ENCODE results near the gene TMEM115.

The TMEM115 gene

DNA sequence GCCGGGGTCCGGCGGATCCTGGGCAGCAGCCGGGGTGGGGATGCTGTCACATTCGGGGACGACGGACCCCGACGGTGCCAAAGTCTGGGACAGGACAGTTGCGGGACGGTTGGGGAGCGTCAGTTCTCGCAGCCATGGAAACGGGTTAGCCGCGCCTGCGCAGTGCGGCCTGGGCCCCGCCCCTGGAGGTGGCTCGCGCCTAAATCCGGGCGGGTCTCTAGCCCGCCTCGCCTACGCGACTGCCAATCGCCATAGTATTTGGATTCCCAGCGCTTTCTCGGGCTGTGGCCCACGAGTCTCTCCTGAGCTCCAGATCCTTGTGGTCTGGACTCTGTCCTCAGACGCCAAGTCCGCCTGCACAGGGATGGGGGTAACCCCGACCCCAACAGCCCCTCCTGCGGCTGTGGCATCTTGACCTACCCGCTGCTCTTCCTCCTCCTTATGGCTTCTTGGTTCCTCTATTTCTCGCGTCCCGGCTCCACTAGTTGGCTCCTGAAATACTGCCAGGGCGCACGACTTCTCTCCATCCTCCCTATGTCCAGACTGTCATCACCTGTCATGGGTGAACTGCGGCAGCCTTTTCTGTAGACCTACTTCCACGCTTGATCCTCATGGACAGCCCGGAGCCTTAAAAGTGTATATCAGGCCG is 13.6 kb downstream of the TMEM115 start, which contains the start of gene ZMYND10:
ZMYND10 (minus strand) TSS at position 147 of the 649 bp plus-strand sequence. CDS start 153 bp downstream, outside the sequence.
- TF ChIP-seq, protein P1, sequence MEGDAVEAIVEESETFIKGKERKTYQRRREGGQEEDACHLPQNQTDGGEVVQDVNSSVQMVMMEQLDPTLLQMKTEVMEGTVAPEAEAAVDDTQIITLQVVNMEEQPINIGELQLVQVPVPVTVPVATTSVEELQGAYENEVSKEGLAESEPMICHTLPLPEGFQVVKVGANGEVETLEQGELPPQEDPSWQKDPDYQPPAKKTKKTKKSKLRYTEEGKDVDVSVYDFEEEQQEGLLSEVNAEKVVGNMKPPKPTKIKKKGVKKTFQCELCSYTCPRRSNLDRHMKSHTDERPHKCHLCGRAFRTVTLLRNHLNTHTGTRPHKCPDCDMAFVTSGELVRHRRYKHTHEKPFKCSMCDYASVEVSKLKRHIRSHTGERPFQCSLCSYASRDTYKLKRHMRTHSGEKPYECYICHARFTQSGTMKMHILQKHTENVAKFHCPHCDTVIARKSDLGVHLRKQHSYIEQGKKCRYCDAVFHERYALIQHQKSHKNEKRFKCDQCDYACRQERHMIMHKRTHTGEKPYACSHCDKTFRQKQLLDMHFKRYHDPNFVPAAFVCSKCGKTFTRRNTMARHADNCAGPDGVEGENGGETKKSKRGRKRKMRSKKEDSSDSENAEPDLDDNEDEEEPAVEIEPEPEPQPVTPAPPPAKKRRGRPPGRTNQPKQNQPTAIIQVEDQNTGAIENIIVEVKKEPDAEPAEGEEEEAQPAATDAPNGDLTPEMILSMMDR (conservative IDR thresholded peaks at IDR 0.05; ENCODE audit: low read length), result no peak
- H3K4me3 ChIP-seq (ENCODE audit: low read length), result peak within 1 kb of the TSS; percentile 64
- DNase-seq (ENCODE audit: low read depth), result peak; percentile 35

GRCh38 chr3:50345008-50345407 is 14.3 kb downstream of the TMEM115 start:
- H3K4me3 ChIP-seq (ENCODE audit: low read length), result peak overlapping the region; percentile 64
- no peak for DNase-seq (ENCODE audit: low read depth)
- TF ChIP-seq, protein P1 (conservative IDR thresholded peaks at IDR 0.05; ENCODE audit: low read length), result no peak

DNA sequence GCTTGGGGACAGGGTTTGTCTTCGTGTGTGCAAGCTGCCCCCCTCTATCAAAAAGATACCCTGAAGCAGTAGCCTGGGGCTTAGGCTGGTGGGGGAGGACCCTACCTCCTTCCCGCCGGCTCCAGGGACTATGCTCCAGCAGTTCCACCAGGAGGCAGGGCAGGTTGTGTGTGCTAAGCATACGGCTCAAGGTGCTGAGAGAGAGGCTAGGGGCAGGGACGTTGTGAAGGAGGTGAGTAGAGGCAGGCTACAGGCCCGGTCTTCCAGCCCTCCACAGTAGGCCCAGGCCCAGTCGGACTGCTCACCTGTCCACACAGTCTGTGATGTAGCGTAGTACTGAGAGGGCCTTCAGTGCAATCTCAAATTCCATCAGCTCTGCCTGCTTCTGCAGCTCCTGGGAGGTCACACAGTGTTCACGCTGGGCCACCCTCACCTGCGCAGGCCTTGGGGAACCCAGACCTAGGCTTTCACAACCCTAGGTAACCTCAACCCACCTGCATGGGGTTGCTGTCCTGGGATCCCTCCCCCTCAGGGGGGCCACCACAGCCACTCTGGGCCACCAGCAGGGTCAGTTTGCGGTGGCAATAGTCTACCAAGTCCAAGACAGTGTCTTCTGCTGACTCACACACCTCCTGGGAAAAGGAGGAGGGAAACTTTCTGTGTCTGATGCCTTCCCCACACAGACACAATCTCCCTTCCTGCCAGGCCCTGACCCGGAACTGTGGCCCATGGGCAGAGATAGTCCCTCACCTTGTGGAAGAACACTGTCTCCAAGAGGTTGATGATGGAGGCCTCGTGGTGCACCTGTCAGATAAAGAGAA is 16.3 kb downstream of the TMEM115 start:
- DNase-seq (ENCODE audit: low read depth), result no peak
- TF ChIP-seq, protein P1 (conservative IDR thresholded peaks at IDR 0.05; ENCODE audit: low read length), result 0 out of 2 replicates have a peak, but pooled peaks have one; percentile 0

GRCh38 chr3:50341996-50342650 is 17.2 kb downstream of the TMEM115 start:
- DNase-seq (ENCODE audit: low read depth), result no peak
- TF ChIP-seq, protein P1 (conservative IDR thresholded peaks at IDR 0.05; ENCODE audit: low read length), result no peak
- no peak overlapping the region for H3K4me3 ChIP-seq (ENCODE audit: low read length)

More for the DNA sequence above, 16.3 kb downstream of the TMEM115 start:
- H3K4me3 ChIP-seq (ENCODE audit: low read length), result no peak overlapping the region

DNA sequence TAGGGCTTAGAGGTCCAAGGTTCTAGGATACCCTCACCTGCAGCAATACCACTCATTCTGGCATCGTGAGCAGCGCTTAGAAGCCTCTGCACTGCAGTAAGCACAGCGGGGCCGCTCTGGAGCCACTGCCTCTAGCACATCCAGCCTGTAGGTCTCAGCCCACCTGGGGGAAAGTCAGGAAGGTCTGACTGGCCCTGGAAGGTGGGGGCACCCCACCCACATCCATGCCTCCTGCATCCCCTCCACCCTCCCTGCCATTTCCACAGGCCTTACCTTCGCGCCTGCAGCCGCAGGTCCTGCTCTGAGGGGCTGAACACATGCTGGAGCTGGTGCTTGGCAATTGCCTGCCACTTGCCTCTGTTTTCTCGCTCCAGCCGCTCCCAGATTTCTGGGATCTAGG is 17.8 kb downstream of the TMEM115 start:
- no peak for DNase-seq (ENCODE audit: low read depth)
- TF ChIP-seq, protein P1 (conservative IDR thresholded peaks at IDR 0.05; ENCODE audit: low read length), result no peak
- H3K4me3 ChIP-seq (ENCODE audit: low read length), result peak overlapping the region; percentile 70

GRCh38 chr3:50340448-50341329 is 18.6 kb downstream of the TMEM115 start, which contains the start of gene RASSF1:
Gene RASSF1, minus strand, starts transcription at chr3:50340836. Its CDS starts 31 bp downstream, at chr3:50340805.
- DNase-seq (ENCODE audit: low read depth), result peak; percentile 57
- peak within 1 kb of the TSS; percentile 70 for H3K4me3 ChIP-seq (ENCODE audit: low read length)
- TF ChIP-seq, protein P1 (conservative IDR thresholded peaks at IDR 0.05; ENCODE audit: low read length), result no peak
